ES-I3 (cell line): Measurements from ENCODE around the gene UNC45B.
"Not testable (repeated sequence)": the region's sequence is repeated elsewhere in the genome, so short reads cannot be mapped to it uniquely, and the experiment has no call there.

Source experiments
- H3K36me3 ChIP-seq: 2 replicates; pipeline ENCODE4 v1.6.1; 2013; ENCODE audit warnings: mild to moderate bottlenecking, low read length, control low read depth, moderate library complexity; ENCODE audit not compliant: insufficient read depth
- H3K4me1 ChIP-seq: 2 replicates; pipeline ENCODE4 v1.6.1; 2013; ENCODE audit warnings: mild to moderate bottlenecking, control low read depth, low read length; ENCODE audit not compliant: insufficient read depth
- H3K9ac ChIP-seq: 2 replicates; pipeline ENCODE4 v1.6.1; 2013; ENCODE audit warnings: low read depth, mild to moderate bottlenecking, low read length, moderate library complexity
- H3K9me3 ChIP-seq: 2 replicates; pipeline ENCODE4 v1.6.1; 2013; ENCODE audit warnings: mild to moderate bottlenecking, low read length, moderate library complexity; ENCODE audit not compliant: control insufficient read depth, insufficient read depth

Gene UNC45B

DNA sequence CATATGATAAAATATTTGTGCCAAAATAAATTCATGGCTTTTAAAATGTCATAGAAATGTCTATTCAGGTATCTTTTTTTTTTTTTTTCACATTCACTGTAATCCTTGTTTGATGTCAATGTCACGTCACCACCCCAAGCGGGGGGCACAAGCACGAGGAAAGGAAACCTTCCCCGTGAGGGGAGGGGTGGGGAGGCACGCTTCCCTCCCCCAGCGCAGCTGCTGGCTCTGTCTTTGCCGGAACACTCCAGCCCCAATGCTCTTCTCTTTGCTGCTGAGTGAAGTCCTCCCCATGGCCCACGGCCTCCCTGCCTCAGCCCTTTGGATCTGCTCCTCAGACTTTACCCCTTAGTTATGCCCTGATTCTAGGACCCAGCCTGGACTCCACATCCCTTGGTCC is 45.1 kb downstream of the UNC45B start:
- Histone ChIP-seq H3K9me3 (no peaks in the 10 kb centered on the region), H3K36me3 (no peaks in the 10 kb centered on the region), H3K4me1 (no peaks in the 10 kb centered on the region), H3K9ac (no peak overlapping the region)

DNA sequence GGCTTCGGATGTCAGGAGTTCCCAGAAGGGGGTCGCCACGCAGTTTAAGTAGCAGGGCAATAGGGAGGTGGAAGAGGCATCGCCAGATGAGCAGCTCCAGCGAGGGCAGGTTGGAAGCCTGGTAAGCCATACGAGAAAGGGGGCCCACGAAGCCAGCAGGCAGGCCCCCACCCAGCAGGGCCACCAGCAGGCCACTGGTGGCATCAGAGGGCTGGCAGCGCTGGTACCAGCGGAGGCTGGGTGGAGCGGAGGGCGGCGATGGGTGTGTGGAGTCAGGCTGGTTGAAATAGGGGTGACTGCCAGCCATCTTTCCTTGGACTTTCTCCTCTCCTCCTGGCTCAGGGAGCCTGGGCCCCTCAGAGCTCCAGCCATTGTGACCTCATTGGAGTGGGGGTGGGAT is 46.4 kb downstream of the UNC45B start, which contains the start of gene SLC35G3:
Gene SLC35G3, minus strand, starts transcription at position 393 of the 400 bp plus-strand sequence. Its CDS starts 86 bp downstream, at position 307.
- H3K36me3 ChIP-seq, H3K9me3 ChIP-seq, H3K4me1 ChIP-seq, H3K9ac ChIP-seq: not testable (repeated sequence)

DNA sequence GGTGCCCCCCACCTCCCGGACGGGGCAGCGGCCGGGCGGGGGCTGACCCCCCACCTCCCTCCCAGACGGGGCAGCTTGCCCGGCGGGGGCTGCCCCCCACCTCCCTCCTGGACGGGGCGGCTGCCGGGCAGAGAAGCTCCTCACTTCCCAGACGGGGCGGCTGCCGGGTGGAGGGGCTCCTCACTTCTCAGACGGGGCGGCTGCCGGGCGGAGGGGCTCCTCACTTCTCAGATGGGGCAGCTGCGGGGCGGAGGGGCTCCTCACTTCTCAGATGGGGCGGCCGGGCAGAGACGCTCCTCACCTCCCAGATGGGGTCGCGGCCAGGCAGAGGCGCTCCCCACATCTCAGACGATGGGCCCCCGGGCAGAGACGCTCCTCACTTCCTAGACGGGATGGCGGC is 47.4 kb downstream of the UNC45B start:
- H3K4me1 ChIP-seq, H3K9me3 ChIP-seq, H3K9ac ChIP-seq, H3K36me3 ChIP-seq: not testable (repeated sequence)

DNA sequence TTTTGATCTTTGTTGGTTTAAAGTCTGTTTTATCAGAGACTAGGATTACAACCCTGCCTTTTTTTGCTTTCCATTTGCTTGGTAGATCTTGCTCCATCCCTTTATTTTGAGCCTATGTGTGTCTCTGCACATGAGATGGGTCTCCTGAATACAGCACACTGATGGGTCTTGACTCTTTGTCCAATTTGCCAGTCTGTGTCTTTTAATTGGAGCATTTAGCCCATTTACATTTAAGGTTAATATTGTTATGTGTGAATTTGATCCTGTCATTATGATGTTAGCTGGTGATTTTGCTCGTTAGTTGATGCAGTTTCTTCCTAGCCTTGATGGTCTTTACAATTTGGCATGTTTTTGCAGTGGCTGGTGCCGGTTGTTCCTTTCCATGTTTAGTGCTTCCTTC is 55.0 kb downstream of the UNC45B start:
- H3K9me3 ChIP-seq, H3K9ac ChIP-seq, H3K36me3 ChIP-seq, H3K4me1 ChIP-seq: not testable (repeated sequence)

DNA sequence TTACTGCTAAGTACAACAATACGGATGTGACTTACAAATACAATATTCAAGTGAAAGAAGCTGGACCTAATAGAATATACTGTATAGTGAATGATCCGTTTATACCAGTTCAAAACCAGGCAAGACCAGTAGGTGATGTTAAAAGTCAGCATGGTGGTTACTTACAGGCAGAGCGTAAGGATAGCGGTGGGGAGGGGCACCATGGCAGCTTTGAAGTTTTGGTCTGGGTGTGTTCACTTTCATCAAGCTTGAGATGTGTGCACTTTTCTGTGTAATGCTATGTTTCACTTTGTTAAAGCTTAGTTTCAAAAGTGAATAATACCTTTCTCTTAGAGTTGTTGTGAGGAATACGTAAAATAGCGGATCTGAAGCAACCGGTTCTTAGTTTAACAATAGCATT is 63.1 kb downstream of the UNC45B start:
- Histone ChIP-seq H3K9me3 (no peaks in the 10 kb centered on the region), H3K36me3 (no peaks in the 10 kb centered on the region), H3K4me1 (no peaks in the 10 kb centered on the region), H3K9ac (no peak overlapping the region)

DNA sequence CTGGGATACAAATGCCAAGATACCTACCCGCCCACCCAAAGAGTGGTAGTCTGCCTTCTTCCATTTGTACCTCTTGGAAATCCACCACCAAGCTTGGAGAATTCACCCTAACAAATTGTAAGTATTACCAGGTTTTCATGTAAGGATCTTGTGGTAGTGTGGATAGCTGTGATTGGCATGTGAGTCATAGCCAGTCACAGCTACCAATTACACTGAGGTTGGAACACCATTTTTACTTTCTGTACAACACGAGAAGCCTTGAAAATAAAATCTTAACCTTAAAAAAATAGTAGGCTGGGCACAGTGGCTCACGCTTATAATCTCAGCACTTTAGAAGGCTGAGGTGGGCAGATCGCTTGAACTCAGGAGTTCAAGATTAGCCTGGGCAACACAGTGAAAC is 65.1 kb downstream of the UNC45B start:
- Histone ChIP-seq H3K9me3 (no peaks in the 10 kb centered on the region), H3K9ac (no peak overlapping the region), H3K4me1 (no peaks in the 10 kb centered on the region), H3K36me3 (no peaks in the 10 kb centered on the region)

DNA sequence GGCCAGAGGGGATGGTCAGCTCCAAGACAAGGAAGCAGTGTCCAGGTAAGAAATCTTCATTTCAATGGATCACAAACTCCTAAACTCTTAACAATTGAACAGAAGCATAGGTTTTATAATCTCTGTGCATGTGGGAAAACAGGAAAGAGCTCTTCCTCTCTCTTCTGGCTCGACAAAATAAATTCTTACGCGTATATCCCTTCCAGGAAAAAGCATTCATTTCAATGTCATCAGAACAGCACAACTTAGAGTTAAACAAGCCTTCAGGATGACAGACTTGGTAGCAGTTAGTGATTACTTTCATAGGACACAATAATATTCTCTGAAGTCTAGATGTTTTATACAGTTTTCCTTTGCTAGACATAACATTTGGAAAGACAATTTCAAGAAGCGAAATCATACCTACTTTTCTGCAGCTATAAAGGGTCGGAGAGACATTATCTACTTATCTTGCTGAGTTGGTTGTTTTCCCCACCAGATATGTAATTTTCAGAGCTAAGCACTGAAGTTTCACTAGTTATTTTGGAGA is 65.9 kb downstream of the UNC45B start:
- H3K9ac ChIP-seq = no peak overlapping the region
- no peaks in the 10 kb centered on the region for H3K9me3 ChIP-seq
- H3K4me1 ChIP-seq = no peaks in the 10 kb centered on the region
- no peaks in the 10 kb centered on the region for H3K36me3 ChIP-seq

DNA sequence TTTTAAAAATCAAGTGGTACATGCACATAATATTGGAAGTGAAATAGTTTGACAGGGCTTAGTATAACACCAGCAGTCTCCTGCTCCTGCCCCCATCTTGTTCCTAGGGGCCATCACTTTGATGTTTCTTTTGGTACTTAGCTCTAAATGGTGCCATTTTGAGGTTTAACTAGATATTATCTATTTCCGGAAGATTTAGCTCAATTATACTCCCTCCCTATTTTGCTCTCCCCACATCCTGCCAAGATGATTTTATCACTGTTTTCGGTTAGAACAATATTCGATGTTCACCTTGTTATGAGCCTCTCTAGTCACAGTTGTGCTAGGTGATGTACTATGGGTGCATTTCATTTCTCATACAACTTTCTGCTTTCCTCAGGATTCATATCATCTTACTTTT is 66.6 kb downstream of the UNC45B start:
- no peak overlapping the region for H3K9ac ChIP-seq
- no peaks in the 10 kb centered on the region for H3K4me1 ChIP-seq
- no peaks in the 10 kb centered on the region for H3K9me3 ChIP-seq
- no peaks in the 10 kb centered on the region for H3K36me3 ChIP-seq

- Histone ChIP-seq H3K9me3 (no peaks in the 10 kb centered on the region), H3K36me3 (no peaks in the 10 kb centered on the region)
Observed at GRCh38 chr17:35214631-35215273, 67.1 kb downstream of the UNC45B start.

DNA sequence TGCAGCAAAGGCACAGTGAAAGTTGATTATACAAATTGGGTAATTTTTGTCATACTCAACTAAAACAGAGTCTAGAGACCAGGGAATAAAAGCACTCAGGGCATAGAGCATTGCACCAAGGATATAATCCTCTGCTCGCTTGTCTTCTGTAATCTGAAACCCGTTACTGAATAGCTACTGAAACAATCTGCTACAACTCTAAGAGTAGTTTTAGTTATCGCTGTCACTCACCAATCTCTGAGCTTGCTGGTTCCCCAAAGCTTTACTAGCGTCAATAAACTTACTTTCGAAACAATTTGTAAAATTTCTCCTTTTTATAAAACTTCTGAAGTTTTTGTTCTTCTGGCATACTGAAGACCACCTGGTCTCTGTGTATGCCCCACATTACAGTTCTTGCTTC is 69.5 kb downstream of the UNC45B start:
- Histone ChIP-seq H3K4me1 (no peaks in the 10 kb centered on the region), H3K36me3 (no peaks in the 10 kb centered on the region), H3K9ac (no peak overlapping the region), H3K9me3 (no peaks in the 10 kb centered on the region)

More at GRCh38 chr17:35214631-35215273, 67.1 kb downstream of the UNC45B start:
- Histone ChIP-seq H3K9ac (no peak overlapping the region), H3K4me1 (no peaks in the 10 kb centered on the region)

DNA sequence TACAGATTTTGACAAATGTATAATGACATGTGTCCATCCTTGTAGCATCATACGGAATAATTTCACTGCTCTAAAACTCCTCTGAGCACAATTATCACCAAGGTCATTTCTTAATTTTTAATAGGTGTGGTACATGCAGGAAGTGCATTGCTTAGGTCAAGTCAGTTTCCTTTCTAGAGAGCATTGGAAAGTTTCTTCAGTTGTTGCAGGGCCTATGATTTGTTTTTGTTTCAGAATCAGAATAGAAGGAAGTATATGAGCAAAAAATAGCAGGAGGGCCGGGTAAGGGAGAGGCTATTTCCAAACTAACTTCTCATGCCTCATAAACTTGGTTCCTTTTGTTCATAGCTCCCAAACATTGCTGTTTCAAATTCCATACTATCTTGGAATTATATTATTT is 71.3 kb downstream of the UNC45B start:
- Histone ChIP-seq H3K9me3 (no peaks in the 10 kb centered on the region), H3K36me3 (no peaks in the 10 kb centered on the region), H3K9ac (no peak overlapping the region)

DNA sequence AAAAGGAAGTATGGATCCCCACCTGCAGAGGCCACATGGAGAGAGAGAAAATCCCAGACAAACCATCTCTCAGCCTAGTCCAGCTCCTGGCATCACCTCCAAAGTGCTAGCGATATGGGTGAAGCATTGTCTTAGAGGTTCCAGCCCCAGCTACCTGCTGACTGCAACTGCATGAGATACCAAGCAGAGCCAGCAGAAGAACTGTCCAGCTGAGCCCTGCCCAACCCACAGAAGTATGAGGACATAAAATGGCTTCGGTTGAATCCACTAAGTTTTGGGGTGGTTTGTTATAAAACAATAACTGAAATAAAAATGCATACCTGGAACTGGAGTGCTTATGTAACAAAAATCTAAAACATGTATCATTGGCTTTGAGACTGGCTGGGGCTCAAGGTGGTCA is 74.8 kb downstream of the UNC45B start:
- Histone ChIP-seq H3K9ac (no peak overlapping the region), H3K4me1 (no peaks in the 10 kb centered on the region), H3K9me3 (no peaks in the 10 kb centered on the region), H3K36me3 (no peaks in the 10 kb centered on the region)

More for the DNA sequence above, 71.3 kb downstream of the UNC45B start:
- H3K4me1 ChIP-seq = no peaks in the 10 kb centered on the region

DNA sequence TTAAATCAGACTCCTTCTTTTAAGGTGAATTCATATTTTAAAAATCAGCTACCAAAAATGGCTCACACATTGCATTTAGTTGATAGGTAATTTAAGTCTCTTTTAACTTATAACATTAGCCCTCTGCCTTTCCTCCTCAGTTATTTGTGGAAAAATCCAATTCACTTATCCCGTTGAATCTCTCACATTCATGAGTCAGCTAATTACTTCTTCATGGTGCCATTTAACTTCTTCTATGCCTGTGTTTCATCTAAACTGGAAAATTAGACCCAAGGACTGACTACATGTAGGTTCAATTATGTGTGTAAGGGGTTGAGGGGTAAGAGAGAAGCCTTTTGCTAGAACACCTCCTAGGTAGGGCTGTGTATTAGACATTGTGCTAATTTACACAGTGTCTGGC is 76.8 kb downstream of the UNC45B start:
- H3K4me1 ChIP-seq = no peaks in the 10 kb centered on the region
- H3K36me3 ChIP-seq = no peaks in the 10 kb centered on the region
- H3K9ac ChIP-seq = no peak overlapping the region
- H3K9me3 ChIP-seq = no peaks in the 10 kb centered on the region

DNA sequence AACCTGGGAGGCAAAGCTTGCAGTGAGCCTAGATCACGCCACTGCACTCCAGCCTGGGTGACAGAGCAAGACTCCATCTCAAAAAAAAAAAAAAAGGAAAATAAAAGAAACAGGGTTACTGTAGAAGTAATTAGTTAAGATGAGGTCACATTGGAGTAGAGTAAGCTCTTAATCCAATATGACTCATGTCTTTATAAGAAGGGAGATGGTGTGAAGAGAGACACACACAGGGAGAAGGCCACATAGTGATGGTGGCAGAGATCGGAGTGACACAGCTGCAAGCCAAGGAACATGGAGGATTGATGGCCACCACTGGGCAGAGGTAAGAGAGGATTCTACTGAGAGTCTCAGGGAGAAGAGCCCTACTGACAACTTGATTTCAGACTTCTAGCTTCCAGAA is 79.9 kb downstream of the UNC45B start:
- Histone ChIP-seq H3K9ac (no peak overlapping the region), H3K4me1 (no peaks in the 10 kb centered on the region)

GRCh38 chr17:35229638-35230037 is 82.0 kb downstream of the UNC45B start:
- H3K9ac ChIP-seq = no peak overlapping the region
- H3K36me3 ChIP-seq = no peaks in the 10 kb centered on the region
- no peaks in the 10 kb centered on the region for H3K9me3 ChIP-seq
- no peaks in the 10 kb centered on the region for H3K4me1 ChIP-seq

More for the DNA sequence above, 79.9 kb downstream of the UNC45B start:
- Histone ChIP-seq H3K36me3 (no peaks in the 10 kb centered on the region), H3K9me3 (no peaks in the 10 kb centered on the region)
